GM19043 (cell line): Measurements from ENCODE around the gene CHMP4A.

Experiments
- ATAC-seq: cut with Tn5 transposase; IDR thresholded peaks from one replicate; pipeline ENCODE4 v1.9.1; 2021; ENCODE audit warnings: low read depth; ENCODE audit not compliant: unreplicated experiment

The CHMP4A gene

DNA sequence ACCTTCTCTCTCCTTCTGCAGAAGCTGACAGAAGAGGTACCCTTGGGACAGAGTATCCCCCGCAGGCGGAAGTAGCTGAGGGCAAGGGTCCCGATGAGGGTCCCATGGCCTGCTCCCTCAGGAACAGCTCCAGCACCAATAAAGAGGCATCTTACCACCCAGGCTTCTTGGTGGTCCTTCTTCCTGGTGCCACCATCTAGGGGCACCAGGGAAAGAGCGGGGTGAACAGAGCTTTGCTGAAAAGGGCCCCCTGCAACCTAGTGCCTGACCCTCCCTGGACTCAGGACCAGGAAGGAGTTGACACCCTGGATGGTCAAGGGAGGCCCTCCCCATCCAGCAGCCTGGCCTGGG is 52.8 kb downstream of the CHMP4A start:
- no peak for ATAC-seq

DNA sequence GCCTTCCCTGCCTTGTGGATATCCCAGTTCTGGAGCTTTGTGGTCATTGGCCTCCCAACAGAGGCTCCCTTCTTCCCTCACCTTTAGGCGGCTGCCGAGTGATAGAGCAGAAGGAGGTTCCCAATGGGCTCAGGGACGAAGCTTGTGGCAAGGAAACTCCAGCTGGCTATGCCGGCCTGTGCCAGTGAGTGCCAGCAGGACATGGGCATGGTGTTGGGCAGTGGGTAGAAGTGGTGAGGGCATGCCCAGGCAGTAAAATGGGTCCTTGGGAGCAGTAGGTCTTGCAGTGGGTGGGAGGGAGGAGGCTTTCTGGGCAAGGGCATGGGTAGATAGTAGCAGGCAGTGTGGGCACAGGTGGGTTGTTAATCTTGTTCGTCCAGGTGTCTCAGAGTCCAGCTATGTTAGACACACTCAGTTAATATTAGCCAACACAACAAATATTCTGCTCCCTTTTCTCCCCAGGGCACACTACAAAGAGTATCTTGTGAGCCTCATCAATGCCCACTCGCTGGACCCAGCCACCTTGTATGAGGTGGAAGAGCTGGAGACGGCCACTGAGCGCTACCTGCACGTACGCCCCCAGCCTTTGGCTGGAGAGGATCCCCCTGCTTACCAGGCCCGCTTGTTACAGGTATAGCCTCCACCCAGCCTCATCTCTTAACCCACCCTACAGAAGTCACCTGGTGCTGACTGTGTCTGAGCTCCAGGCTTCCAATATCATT is 53.4 kb downstream of the CHMP4A start:
- no peak for ATAC-seq
